Heart left ventricle (tissue), 16 donors: ENCODE data around the gene TARBP1. TPM values are rescaled to one million over a fixed set of nuclear protein-coding genes. Genes with fewer than 3 reads are reported as not detected.
A peak's percentile ranks its signal among the peaks of the same experiment; 100 is the strongest.

Experiments
- ATAC-seq, 4 donors: fragments of 200-7000 bp; cut with Tn5 transposase; one replicate each; pipeline ENCODE4 v1.9.1; 2020 to 2022; ENCODE audit warnings: moderate library complexity in 4 of 4, mild to moderate bottlenecking in 3 of 4, moderate number of reproducible peaks in 1 of 4
- DNase-seq, 5 donors: peaks; one replicate each; pipeline ENCODE4 v3.0.0-alpha.2; 2020
- H3K27ac ChIP-seq, 12 donors: fragments of 200-600 bp; sonication (generic) in 4 of 12; one replicate each; pipeline versions ENCODE4 v1.5.0 to v1.8.0; 2016 to 2022; ENCODE audit warnings: mild to moderate bottlenecking in 2 of 12
- H3K27me3 ChIP-seq, 9 donors: fragments of 200-600 bp; sonication (generic) in 2 of 9; one replicate each; pipeline versions ENCODE4 v1.5.1 to v1.8.0; 2016 to 2022; ENCODE audit warnings: mild to moderate bottlenecking in 3 of 9
- H3K36me3 ChIP-seq, 9 donors: fragments of 200-600 bp; sonication (generic) in 2 of 9; one replicate each; pipeline versions ENCODE4 v1.5.0 to v1.8.0; 2018 to 2022; ENCODE audit warnings: mild to moderate bottlenecking in 2 of 9
- H3K4me1 ChIP-seq, 12 donors: fragments of 200-600 bp; sonication (generic) in 4 of 12; one replicate each; pipeline versions ENCODE4 v1.5.0 to v1.8.0; 2016 to 2022; ENCODE audit warnings: mild to moderate bottlenecking in 3 of 12
- H3K4me3 ChIP-seq, 12 donors: fragments of 200-600 bp; sonication (generic) in 4 of 12; one replicate each; pipeline versions ENCODE4 v1.5.0 to v1.8.0; 2017 to 2022; ENCODE audit warnings: mild to moderate bottlenecking in 9 of 12, moderate library complexity in 4 of 12
- H3K9me3 ChIP-seq, 12 donors: fragments of 200-600 bp; sonication (generic) in 4 of 12; one replicate each; pipeline versions ENCODE4 v1.5.0 to v1.8.0; 2016 to 2022; ENCODE audit warnings: mild to moderate bottlenecking in 1 of 12
- POLR2A ChIP-seq, 2 donors: fragments of 450-650 bp; IDR thresholded peaks; one replicate each; pipeline ENCODE4 v1.6.1; 2017; ENCODE audit warnings: antibody characterized with exemption in 2 of 2, mild to moderate bottlenecking in 2 of 2, moderate library complexity in 2 of 2
- WGBS, 4 donors: extraction: QIAGEN DNeasy Blood & Tissue Kit in 2 of 4; methylation state at CpG; one replicate each; pipeline versions ENCODE4 v1.1.5 to v1.1.7; 2013 to 2018; 5-methylcytosine and 5-hydroxymethylcytosine counted together
- intact Hi-C, 10 donors: fragments of 100-400 bp; cut with DNase I; formaldehyde crosslinking; loops; one replicate each; pipeline versions ENCODE4 v1.11.1 to v1.14.2; 2022
- polyA plus RNA-seq, 2 donors: library from polyadenylated mRNA; stranded (reverse); fragments of 200-250 nt; gene quantifications; one replicate each; pipeline ENCODE4 v1.2.3, GENCODE V29; 2013
- total RNA-seq, 9 donors: library from RNA; depleted of rRNA in 2 of 9; stranded (reverse); fragments of >200 nt in 2 of 9; fragmentation: NEBNext Ultra II Directional in 3 of 9; extraction: Animal tissue kit (Norgen Biotek cat#: 25700) in 3 of 9; gene quantifications; one replicate each; pipeline versions ENCODE4 v1.1.0 to v1.2.4, GENCODE V29; 2016 to 2023
- TF ChIP-seq, protein P1 (sequence below), 12 donors: fragments of 200-600 bp; sonication (generic) in 4 of 12; IDR thresholded peaks; one replicate each; pipeline versions ENCODE4 v1.5.0 to v1.8.0; 2018 to 2022; ENCODE audit warnings: antibody characterized with exemption in 12 of 12, mild to moderate bottlenecking in 5 of 12
- donor health status: ischemic (EF 13 %, LVEDD 7.1; RV severe dilation, severe dysfunction).
- donor health status: healthy with polysubstance abuse.
- donor health status: DM: no; HTN: yes; CAD: no.
- donor health status: DM: no; HTN: no; CAD: no.
- donor health status: ischemic (EF 25% LVEDD 6.9; RV normal size, moderate dysfunction).
- donor health status: ischemic (EF 25% LVEDD 5.7; RV mildly dilated, moderate dysfunction).
- donor health status: healthy.
- donor health status: DM: yes; HTN: yes; CAD: no.
- donor health status: ischemic (EF 35%, LVEDD 5.7; RV mildly dilated, moderate dysfunction).
- donor health status: nonischemic (EF 11% LVEDD 7.7; RV severe dilation, severe dysfunction).
- donor health status: DM: yes; HTN: yes; CAD: no.
- donor health status: PGD.
- donor health status: ischemic (EF 29% LVEDD 5.4; RV normal size, mild dysfunction).
- donor health status: nonischemic (EF 23%, LVEDD 6.1; RV moderate dilation, normal function).

Gene TARBP1
- total and polyA plus RNA-seq, 11 donors, result 4.8 to 18.2 (median 9.9) TPM

DNA sequence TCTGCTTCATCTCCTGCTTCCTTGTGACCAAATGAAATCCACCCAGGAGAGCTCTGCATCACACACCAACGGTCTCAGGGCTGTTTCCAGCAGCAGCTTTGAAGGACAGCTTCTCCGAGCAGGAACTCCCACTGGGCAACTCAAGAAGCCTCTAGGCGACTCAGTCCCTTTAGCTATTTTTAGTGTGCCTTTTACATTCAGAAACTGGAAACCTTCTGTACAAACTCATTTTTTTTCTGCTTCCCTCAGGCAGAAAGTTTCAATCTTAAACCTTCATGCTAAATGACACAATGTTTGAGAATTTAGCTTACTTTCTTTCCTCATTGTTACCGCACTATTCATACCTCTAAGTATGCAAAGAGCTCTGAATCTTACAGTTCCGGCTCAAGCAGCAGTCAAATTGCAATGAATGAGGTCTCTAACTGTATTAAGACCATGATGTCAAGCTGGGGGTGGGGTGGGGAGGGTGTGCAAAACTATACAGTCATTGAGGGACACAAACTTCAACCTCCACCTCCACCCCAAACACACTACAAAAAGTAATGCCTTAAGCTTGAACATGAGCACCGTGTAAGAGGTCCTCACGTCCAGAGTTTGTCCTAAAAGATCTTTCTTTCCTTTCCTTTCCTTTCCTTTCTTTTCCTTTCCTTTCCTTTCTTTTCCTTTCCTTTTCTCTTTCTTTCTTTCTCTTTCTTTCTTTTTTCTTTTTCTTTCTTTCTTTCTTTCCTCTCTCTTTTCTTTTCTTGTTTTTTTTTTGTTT, 16.4 kb upstream of the TARBP1 start:
- Histone ChIP-seq H3K4me1 (peaks cover 0 to 35% (median 17%) of the 10 kb centered on the region in 12 donors), H3K27me3 (no peaks in the 10 kb centered on the region), H3K4me3 (no peak overlapping the region), H3K27ac (peak overlapping the region in 3 of 12 donors; percentile 16 to 34 (median 21)), H3K36me3 (no peaks in the 10 kb centered on the region), H3K9me3 (no peaks in the 10 kb centered on the region)
- TF ChIP-seq POLR2A (IDR thresholded peaks at IDR 0.05), result no peak
- TF ChIP-seq, protein P1, sequence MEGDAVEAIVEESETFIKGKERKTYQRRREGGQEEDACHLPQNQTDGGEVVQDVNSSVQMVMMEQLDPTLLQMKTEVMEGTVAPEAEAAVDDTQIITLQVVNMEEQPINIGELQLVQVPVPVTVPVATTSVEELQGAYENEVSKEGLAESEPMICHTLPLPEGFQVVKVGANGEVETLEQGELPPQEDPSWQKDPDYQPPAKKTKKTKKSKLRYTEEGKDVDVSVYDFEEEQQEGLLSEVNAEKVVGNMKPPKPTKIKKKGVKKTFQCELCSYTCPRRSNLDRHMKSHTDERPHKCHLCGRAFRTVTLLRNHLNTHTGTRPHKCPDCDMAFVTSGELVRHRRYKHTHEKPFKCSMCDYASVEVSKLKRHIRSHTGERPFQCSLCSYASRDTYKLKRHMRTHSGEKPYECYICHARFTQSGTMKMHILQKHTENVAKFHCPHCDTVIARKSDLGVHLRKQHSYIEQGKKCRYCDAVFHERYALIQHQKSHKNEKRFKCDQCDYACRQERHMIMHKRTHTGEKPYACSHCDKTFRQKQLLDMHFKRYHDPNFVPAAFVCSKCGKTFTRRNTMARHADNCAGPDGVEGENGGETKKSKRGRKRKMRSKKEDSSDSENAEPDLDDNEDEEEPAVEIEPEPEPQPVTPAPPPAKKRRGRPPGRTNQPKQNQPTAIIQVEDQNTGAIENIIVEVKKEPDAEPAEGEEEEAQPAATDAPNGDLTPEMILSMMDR (IDR thresholded peaks at IDR 0.05), result no peak
- DNase-seq, result no peak
- WGBS, 4 donors, result 51 to 62% (median 54%) methylated on average over 7 of the region's 7 CpGs
- no peak for ATAC-seq
- intact Hi-C loops, result loop anchor here in 8 of 10 donors (2.0 to 10.0 kb wide), 10 partner anchors 102 to 597 kb away; no protein-coding TSS in a partner anchor

GRCh38 chr1:234494049-234494448, 15.1 kb upstream of the TARBP1 start:
- Histone ChIP-seq H3K4me1 (peaks cover 0 to 21% (median 5%) of the 10 kb centered on the region in 12 donors), H3K27me3 (no peaks in the 10 kb centered on the region), H3K36me3 (no peaks in the 10 kb centered on the region), H3K9me3 (no peaks in the 10 kb centered on the region), H3K27ac (no peak overlapping the region), H3K4me3 (no peak overlapping the region)
- no peak for DNase-seq
- intact Hi-C loops, result loop anchor here in 6 of 10 donors (2.0 to 10.0 kb wide), 6 partner anchors 211 to 595 kb away; no protein-coding TSS in a partner anchor
- ATAC-seq, result no peak
- WGBS, 4 donors, result 94 to 96% (median 94%) methylated on average over 4 of the region's 4 CpGs
- no peak for TF ChIP-seq POLR2A (IDR thresholded peaks at IDR 0.05)
- TF ChIP-seq, protein P1 (IDR thresholded peaks at IDR 0.05), result no peak

- no peaks in the 10 kb centered on the region for H3K36me3 ChIP-seq
- H3K9me3 ChIP-seq, result no peaks in the 10 kb centered on the region
- ATAC-seq (no peak), DNase-seq (no peak)
- H3K27ac ChIP-seq, result no peak overlapping the region
- intact Hi-C loops, result loop anchor here in 6 of 10 donors (10.0 kb wide), 5 partner anchors 214 to 504 kb away; no protein-coding TSS in a partner anchor
- TF ChIP-seq POLR2A (IDR thresholded peaks at IDR 0.05), result no peak
- TF ChIP-seq, protein P1 (IDR thresholded peaks at IDR 0.05), result no peak
- no peak overlapping the region for H3K4me3 ChIP-seq
- peaks cover 0 to 37% (median 6%) of the 10 kb centered on the region in 12 donors for H3K4me1 ChIP-seq
- 82 to 96% (median 88%) methylated on average over 4 of the region's 4 CpGs for WGBS, 4 donors
- H3K27me3 ChIP-seq, result no peaks in the 10 kb centered on the region
Measured at GRCh38 chr1:234490793-234491479, 12.0 kb upstream of the TARBP1 start.

DNA sequence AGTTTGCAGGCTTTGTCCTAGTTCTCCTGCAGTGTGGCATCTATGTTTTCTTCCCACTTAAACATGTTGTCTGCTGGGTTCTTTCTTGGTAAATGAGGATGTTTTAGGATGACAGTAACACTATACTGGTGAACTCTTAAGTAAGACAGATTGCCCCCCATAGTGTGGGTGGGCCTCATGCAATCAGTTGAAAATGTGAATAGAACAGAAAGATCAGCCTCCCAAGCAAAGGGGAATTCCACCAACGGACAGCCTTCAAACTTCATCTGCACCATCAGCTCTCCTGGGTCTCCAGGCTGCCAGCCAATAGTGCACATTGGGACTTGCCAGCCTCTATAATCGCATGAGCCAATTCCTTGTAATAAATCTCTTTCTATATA, 10.7 kb upstream of the TARBP1 start:
- H3K9me3 ChIP-seq, result no peaks in the 10 kb centered on the region
- intact Hi-C loops, result loop anchor here in 8 of 10 donors (5.0 to 10.0 kb wide), 9 partner anchors 215 to 935 kb away; no protein-coding TSS in a partner anchor
- H3K27ac ChIP-seq, result no peak overlapping the region
- no peaks in the 10 kb centered on the region for H3K36me3 ChIP-seq
- H3K4me3 ChIP-seq, result no peak overlapping the region
- no peaks in the 10 kb centered on the region for H3K27me3 ChIP-seq
- H3K4me1 ChIP-seq, result peaks cover 0 to 30% (median 5%) of the 10 kb centered on the region in 12 donors
- WGBS, 4 donors, result 83 to 95% (median 84%) methylated on average over 2 of the region's 2 CpGs
- DNase-seq, result no peak
- ATAC-seq, result no peak
- TF ChIP-seq, protein P1 (IDR thresholded peaks at IDR 0.05), result no peak
- TF ChIP-seq POLR2A (IDR thresholded peaks at IDR 0.05), result no peak
